GM21447 (cell line): ENCODE data around the gene ERN2.
"Not testable (repeated sequence)": the region's sequence is repeated elsewhere in the genome, so short reads cannot be mapped to it uniquely, and the experiment has no call there.

Experiments used
- ATAC-seq: cut with Tn5 transposase; IDR thresholded peaks from one replicate; pipeline ENCODE4 v1.9.1; 2021; ENCODE audit not compliant: unreplicated experiment

ERN2 gene

DNA sequence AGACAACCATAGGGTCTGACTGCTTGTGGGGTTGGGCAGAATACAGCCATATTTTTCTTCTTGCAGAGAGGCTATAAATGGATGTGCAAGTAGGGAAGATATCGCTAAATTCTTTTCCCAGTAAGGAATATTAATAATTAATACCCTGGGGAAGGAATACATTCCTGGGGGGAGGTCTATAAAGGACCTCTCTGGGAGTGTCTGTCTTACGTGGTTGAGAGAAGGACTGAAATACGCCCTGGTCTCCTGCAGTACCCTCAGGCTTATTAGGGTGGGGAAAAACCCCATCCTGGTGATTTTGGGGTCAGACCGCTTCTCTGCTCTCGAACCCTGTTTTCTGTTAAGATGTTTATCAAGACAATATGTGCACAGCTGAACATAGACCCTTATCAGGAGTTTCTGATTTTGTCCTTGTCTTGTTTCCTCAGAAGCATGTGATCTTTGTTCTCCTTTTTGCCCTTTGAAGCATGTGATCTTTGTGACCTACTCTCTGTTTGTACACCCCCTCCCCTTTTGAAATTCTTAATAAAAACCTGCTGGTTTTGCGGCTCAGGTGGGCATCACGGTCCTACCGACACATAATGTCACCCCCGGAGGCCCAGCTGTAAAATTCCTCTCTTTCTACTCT, 9.7 kb upstream of the ERN2 start:
- ATAC-seq, result not testable (repeated sequence)

GRCh38 chr16:23716484-23716883, 3.5 kb upstream of the ERN2 start:
- ATAC-seq, result no peak

GRCh38 chr16:23711785-23712184, 1.2 kb downstream of the ERN2 start:
- ATAC-seq, result no peak

DNA sequence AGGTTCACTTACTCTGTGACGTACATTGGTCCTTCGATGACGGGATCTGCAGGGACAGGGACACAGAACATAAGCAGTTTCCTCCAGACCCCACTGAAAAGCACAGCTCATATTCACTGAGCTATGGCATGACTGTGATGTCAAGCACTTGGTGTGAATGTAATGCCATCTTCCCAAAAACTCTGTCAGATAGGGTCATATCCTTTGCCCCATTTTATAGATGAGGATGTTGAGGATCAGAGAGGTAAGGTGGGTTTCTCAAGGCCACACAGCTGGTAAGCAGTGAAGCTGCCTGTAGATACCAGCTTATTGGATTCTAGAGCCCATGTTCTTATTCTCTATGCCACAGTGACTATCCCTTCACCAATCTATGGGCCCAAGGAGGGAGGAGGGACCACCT, 2.5 kb downstream of the ERN2 start:
- no peak for ATAC-seq

DNA sequence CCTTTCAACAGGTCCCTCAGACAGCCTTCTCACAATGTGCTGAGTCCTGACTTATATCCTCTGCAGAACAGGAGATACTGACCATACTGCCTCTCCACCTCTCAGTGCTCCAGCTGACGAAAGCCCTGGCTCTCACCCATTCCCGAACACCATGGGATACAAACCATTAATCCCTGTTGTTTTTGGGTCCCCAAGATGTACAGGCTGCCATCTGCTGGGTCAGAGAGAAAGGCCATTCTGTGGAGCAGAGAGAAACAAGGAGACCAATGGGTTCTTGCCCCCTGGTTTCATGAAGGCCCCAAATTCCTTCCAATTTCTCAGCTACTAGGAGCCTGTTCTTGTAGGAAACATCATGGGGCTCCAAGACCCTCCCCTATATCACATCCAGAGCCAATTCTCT, 3.0 kb downstream of the ERN2 start:
- no peak for ATAC-seq

DNA sequence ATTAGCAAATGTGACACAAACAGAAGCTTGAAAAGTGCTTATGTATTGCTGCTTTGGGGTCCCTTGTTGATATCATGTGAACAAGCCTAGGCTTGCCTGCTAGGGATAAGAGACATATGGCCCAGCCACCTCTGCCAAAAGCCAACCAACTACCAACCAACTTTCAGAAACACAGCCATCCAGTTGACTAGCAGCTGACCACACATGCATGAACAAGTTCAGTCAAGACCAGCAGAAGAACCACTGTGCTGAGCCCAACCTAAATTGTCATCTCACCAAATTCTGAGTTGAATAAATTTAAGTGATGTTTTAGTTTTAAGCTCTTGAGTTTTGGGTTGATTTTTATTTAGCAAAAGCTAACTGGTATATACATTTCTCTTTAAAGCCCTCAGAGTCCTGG, 3.5 kb downstream of the ERN2 start:
- no peak for ATAC-seq

GRCh38 chr16:23706439-23706838, 6.6 kb downstream of the ERN2 start:
- ATAC-seq, result no peak

DNA sequence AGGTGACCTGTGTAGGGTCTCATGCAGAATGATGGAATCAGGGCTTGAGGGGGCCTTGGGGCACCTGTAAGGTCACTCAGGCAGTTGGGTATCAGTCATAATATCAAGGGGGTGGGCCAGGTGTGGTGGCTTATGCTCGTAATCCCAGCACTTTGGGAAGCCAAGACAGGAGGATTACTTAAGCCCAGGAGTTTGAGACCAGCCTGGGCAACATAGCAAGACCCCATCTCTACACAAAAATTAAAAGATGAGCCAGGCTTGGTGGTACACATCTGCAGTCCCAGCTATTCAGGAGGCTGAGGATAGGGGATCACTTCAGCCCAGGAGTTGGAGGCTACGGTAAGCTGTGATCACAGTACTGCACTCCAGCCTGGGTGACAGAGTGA, 7.5 kb downstream of the ERN2 start:
- no peak for ATAC-seq

DNA sequence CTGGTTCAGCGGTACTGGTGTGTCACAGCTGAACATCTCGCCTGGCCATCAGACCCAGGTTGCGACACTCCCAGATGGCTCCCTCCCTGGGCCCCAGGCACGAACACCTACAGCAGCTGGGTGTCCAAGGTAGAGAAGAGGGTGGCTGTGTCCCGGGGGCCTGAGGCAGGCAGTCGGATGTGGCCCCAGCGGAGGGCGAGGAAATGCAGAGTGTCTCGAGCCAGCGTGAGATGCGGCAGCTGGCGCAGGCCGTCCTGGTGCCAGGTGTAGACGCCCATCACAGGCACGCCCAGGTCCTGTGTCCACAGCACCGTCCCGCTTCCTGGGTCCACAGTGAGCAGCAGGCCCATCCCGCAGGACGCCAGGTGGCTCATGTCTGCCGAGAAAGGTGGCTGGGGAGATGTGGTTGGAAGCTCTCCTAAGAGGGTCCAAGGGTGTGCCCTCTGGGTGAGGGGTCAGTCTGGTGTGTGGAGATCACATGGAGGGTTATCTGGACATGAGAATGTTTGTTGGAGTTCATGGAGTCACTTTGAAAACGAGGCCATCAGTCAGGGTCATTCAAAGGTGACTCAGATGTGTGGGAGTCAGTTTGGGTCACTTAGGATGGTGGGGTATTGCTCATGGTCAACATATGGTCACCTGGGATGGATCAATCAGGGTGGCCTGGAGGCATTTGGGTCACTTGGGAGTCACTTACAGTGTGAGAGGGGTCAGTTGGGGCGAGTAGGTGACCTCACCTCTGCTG, 8.1 kb downstream of the ERN2 start:
- no peak for ATAC-seq

- no peak for ATAC-seq
Observed at GRCh38 chr16:23702951-23703350, 10.1 kb downstream of the ERN2 start.

DNA sequence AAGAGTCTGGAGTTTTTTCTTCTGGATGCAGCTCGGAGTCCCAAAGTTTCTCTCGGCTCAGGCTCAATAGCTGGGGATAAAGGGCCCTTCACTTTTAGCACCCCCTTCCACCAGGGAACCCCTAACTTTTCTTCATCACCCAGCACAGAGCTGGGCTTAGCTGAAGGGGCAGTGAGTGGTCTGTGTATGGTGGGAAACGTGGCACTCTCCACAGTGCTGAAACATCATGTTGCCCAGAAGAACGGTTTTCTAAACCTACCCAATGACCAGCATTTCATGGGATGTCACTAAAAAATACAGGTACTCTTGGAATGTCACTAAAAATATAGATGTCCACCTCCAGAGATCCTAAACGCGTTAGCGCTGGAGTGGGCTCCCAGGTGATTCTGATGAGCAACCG, 12.0 kb downstream of the ERN2 start:
- ATAC-seq, result no peak

DNA sequence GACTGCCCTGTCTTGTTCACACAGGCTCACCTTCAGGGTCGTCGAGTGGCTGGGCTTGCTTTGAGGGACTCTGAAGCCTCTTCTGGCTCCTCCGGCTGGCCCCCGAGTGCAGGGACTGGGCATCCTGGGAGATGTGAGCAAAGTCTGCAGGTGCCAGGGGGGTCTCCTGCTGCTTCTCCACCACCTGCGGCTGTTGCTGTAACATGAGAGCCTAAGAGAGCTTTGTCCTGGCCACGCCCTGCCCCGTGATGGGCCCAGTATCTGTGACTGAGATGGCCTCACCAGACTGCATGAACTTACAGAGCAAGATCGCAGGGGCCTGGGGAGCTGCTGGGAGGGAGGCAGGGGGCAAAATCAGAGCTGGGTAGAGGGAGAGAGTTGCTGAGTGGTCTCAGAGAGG, 12.5 kb downstream of the ERN2 start:
- no peak for ATAC-seq

DNA sequence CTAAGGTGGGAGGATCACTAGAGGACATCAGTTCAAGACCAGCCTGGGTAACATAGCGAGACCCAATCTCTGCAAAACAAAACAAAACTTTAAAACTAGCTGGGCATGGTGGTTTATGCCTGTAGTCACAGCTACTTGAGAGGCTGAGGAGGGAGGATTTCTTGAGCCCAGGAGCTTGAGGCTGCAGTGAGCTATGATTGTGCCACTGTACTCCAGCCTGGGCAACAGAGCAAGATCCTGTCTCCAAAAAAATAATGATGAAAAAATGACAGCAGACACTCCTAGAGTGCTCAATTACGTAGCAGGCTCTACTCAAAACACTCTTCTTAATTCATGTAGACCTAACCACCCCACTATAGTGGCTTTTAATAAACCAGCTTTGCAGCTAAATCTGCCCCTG, 12.9 kb downstream of the ERN2 start:
- no peak for ATAC-seq

- no peak for ATAC-seq
Observed at GRCh38 chr16:23699100-23699499, 13.9 kb downstream of the ERN2 start.

GRCh38 chr16:23695756-23696155, 17.3 kb downstream of the ERN2 start:
- ATAC-seq, result no peak

GRCh38 chr16:23694644-23695373, 18.2 kb downstream of the ERN2 start:
- no peak for ATAC-seq

DNA sequence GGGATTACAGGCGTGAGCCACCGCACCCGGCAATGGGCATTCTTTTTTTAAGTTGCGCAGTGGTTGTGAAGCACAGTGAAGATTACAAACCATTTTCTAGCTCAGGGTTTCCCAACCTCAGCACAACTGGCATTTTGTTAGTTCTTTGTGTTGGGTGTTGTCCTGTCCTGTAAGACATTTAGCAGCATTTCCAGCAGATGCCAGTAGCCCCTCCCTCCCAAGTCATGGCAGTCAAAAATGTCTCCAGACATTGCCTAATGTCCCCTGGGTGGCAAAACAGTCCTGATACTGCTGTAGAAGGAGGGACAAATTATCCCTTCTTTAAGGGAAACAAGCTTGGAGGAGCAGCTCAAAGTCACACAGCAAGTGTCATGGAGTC, 18.8 kb downstream of the ERN2 start:
- ATAC-seq, result no peak

- no peak for ATAC-seq
Observed at GRCh38 chr16:23692190-23692837, 20.7 kb downstream of the ERN2 start.

DNA sequence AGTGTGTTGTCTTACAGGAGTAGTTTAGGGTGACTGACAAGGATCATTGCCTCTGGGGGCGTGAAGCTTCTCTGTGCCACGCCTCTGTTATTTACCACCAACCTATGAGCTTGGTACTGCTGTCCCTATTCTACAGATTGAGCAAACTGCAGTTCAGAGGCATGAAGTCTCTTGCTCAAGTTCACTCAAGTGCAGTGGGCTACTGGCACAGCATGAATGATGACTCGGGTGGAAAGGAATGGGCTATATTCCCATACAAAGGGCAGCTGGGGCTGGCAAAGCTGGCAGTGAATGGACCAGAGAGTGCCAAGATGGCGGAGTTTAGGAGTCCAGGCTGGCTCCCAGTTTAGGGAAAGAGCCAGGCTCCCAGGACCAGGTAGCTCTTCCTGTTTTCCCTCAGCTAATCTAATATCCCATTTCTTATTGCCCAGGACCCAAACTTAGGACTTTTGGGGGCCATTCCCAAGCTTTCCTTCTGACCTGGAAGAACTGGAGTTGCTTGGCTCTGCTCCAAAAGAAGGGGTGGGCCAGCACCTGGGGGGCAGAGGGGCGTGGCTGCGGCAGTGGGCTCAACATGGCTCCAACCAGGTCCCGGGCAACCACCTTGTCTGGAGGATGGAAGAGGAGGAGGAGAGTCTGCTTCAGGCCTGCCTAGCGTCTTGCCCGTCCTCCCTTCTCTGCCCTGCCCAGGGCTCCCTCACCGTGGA, 21.4 kb downstream of the ERN2 start:
- ATAC-seq, result no peak

DNA sequence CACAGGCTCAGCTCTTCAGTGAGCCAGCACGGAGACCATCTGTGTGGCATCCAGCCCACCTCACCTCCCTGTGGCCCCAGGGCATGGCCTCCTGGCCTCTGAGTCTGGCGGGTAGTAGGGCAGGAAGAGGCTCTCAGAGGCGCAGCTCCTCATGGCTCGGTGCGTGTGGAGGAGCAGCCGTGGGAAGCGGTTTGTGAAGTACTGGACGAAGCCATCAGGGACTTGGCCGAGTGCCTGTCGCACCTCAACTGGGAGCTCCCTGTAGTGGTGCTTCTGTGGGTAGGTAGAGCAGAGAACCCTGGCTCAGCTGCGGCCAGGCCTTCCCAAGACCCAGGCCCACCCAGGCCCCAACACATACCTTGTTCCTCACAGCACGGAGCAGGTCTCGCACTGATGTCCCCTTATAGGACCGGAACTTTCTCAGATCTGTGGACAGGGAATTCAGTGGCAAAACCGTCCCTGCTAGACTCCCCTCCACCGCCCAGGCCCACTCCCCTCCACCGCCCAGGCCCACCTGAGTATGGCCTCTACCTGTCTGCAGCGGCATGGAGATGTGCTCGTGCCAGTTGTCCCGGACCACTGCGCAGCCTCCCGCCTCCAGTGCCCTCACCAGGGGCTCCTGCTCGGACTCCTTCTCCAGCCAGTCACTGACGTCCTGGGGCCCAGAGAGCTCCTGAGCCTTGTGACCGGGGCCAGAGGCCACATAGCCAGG, 22.1 kb downstream of the ERN2 start:
- ATAC-seq, result no peak
